H1 (cell line): ENCODE results near the gene SPEM3. TPM values are rescaled to one million over a fixed set of nuclear protein-coding genes. Genes with fewer than 3 reads are reported as not detected.

Source experiments
- CTCF ChIA-PET: fragments of 300-600 bp; sonication (Branson Sonifier 250); formaldehyde crosslinking; loops from one replicate; lab custom pipeline; 2021; ENCODE audit not compliant: partially characterized antibody; lab: Charles Lee
- POLR2A ChIA-PET: fragments of 300-600 bp; sonication (Branson Sonifier 250); formaldehyde crosslinking; loops from one replicate; lab custom pipeline; 2021; ENCODE audit warnings: inconsistent platforms; ENCODE audit not compliant: partially characterized antibody; lab: Charles Lee
- DNase-seq, 2 experiments: peaks; one replicate each; pipeline versions ENCODE4 v3.0.0 to v3.0.0-alpha.2; 2010 to 2022; ENCODE audit warnings: low spot score in 2 of 2, low read depth in 1 of 2, mixed read lengths in 1 of 2
- FAIRE-seq: peaks from 2 replicates; lab custom pipeline; 2011; peaks lifted over from hg19 to GRCh38; lab: Jason Lieb, UNC
- H2AFZ ChIP-seq: 2 replicates; pipeline ENCODE4 v1.8.1; 2012; ENCODE audit warnings: low read length, inconsistent platforms
- H2AK5ac ChIP-seq: 2 replicates; pipeline ENCODE4 v1.6.1; 2013; ENCODE audit warnings: low read depth, low read length
- H2BK120ac ChIP-seq: replicated peaks from 2 replicates; pipeline ENCODE3; 2013; ENCODE audit warnings: low read depth, low read length, inconsistent platforms
- H2BK12ac ChIP-seq: 2 replicates; pipeline ENCODE4 v1.6.1; 2013; ENCODE audit warnings: low read depth, low read length
- H2BK15ac ChIP-seq: 2 replicates; pipeline ENCODE4 v1.6.1; 2013; ENCODE audit warnings: low read length
- H2BK20ac ChIP-seq: 2 replicates; pipeline ENCODE4 v1.6.1; 2013; ENCODE audit warnings: low read length
- H2BK5ac ChIP-seq: 2 replicates; pipeline ENCODE4 v1.6.1; 2013; ENCODE audit warnings: low read depth, low read length
- H3K14ac ChIP-seq: 2 replicates; pipeline ENCODE4 v1.6.1; 2013; ENCODE audit warnings: inconsistent platforms; ENCODE audit not compliant: insufficient read length
- H3K18ac ChIP-seq: 2 replicates; pipeline ENCODE4 v1.6.1; 2013; ENCODE audit warnings: low read length; ENCODE audit errors: extremely low read depth
- H3K23ac ChIP-seq: 2 replicates; pipeline ENCODE4 v1.6.1; 2013; ENCODE audit warnings: inconsistent platforms; ENCODE audit not compliant: insufficient read length
- H3K23me2 ChIP-seq: 2 replicates; pipeline ENCODE4 v1.6.1; 2013; ENCODE audit warnings: low read depth, low read length
- H3K27ac ChIP-seq: 2 replicates; pipeline ENCODE4 v1.6.1; 2011; ENCODE audit warnings: low read depth, low read length, inconsistent platforms
- H3K27me3 ChIP-seq, 4 experiments: replicated peaks in 1 of 4; 1 replicate in 1 of 4; 2 replicates in 3 of 4; pipeline versions ENCODE4 v1.6.1 to v1.8.1; 2011 to 2013; ENCODE audit warnings: low read length in 3 of 4, mild to moderate bottlenecking in 3 of 4, inconsistent platforms in 2 of 4, mixed read lengths in 2 of 4, moderate library complexity in 1 of 4; ENCODE audit not compliant: control insufficient read depth in 3 of 4, insufficient read depth in 3 of 4; ENCODE audit errors: extremely low read depth in 1 of 4
- H3K36me3 ChIP-seq, 4 experiments: 2 replicates each; pipeline versions ENCODE4 v1.6.1 to v1.8.1; 2011 to 2013; ENCODE audit warnings: mild to moderate bottlenecking in 4 of 4, low read length in 3 of 4, moderate library complexity in 2 of 4, control low read depth in 1 of 4, inconsistent platforms in 1 of 4; ENCODE audit not compliant: insufficient read depth in 4 of 4, control insufficient read depth in 2 of 4
- H3K4ac ChIP-seq: replicated peaks from 2 replicates; pipeline ENCODE3; 2013; ENCODE audit warnings: low read length, low read depth, mixed read lengths, inconsistent platforms; ENCODE audit not compliant: insufficient read length
- H3K4me1 ChIP-seq, 4 experiments: replicated peaks in 1 of 4; 1 replicate in 1 of 4; 2 replicates in 3 of 4; pipeline versions ENCODE4 v1.6.1 to v1.8.1; 2011 to 2013; ENCODE audit warnings: low read length in 3 of 4, inconsistent platforms in 2 of 4, mixed read lengths in 1 of 4; ENCODE audit not compliant: insufficient read depth in 4 of 4, control insufficient read depth in 3 of 4
- H3K4me2 ChIP-seq, 2 experiments: 2 replicates each; pipeline versions ENCODE4 v1.6.1 to v1.8.1; 2011 to 2013; ENCODE audit warnings: low read depth in 2 of 2, low read length in 2 of 2, control low read depth in 1 of 2, inconsistent platforms in 1 of 2, mild to moderate bottlenecking in 1 of 2; ENCODE audit not compliant: insufficient read depth in 1 of 2
- H3K4me3 ChIP-seq, 4 experiments: fragments of 200-600, 300-600 bp in 1 of 4; sonication (generic), shearing (Covaris generic), sonication (Bioruptor Twin) in 1 of 4; 2 replicates each; pipeline versions ENCODE4 v1.5.1 to v1.8.1; 2011 to 2016; ENCODE audit warnings: low read length in 4 of 4, low read depth in 3 of 4, control low read depth in 2 of 4, inconsistent platforms in 2 of 4, mild to moderate bottlenecking in 2 of 4, mixed read lengths in 1 of 4, moderate library complexity in 1 of 4; ENCODE audit not compliant: insufficient read depth in 2 of 4; ENCODE audit errors: extremely low read depth in 1 of 4
- H3K56ac ChIP-seq: replicated peaks from 2 replicates; pipeline ENCODE3; 2013; ENCODE audit warnings: low read depth, mild to moderate bottlenecking, mixed read lengths, low read length, inconsistent platforms; ENCODE audit not compliant: insufficient read length
- H3K79me1 ChIP-seq: 2 replicates; pipeline ENCODE4 v1.6.1; 2013; ENCODE audit warnings: low read depth, low read length, control low read depth
- H3K79me2 ChIP-seq, 2 experiments: 2 replicates each; pipeline versions ENCODE4 v1.6.1 to v1.8.1; 2012 to 2013; ENCODE audit warnings: low read length in 2 of 2, mild to moderate bottlenecking in 2 of 2, inconsistent platforms in 1 of 2; ENCODE audit not compliant: insufficient read depth in 2 of 2, control insufficient read depth in 1 of 2
- H3K9ac ChIP-seq, 4 experiments: replicated peaks in 1 of 4; 1 replicate in 1 of 4; 2 replicates in 3 of 4; pipeline versions ENCODE4 v1.6.1 to v1.8.1; 2011 to 2013; ENCODE audit warnings: low read depth in 3 of 4, low read length in 3 of 4, control low read depth in 2 of 4, mild to moderate bottlenecking in 2 of 4, moderate library complexity in 2 of 4, inconsistent platforms in 1 of 4; ENCODE audit errors: extremely low read depth in 1 of 4
- H3K9me3 ChIP-seq, 2 experiments: 2 replicates each; pipeline versions ENCODE4 v1.6.1 to v1.8.1; 2012 to 2013; ENCODE audit warnings: mild to moderate bottlenecking in 2 of 2, moderate library complexity in 2 of 2, control low read depth in 1 of 2, inconsistent platforms in 1 of 2, low read depth in 1 of 2, low read length in 1 of 2, mixed read lengths in 1 of 2; ENCODE audit not compliant: insufficient read depth in 2 of 2
- H4K20me1 ChIP-seq, 2 experiments: replicated peaks in 1 of 2; 2 replicates each; pipeline versions ENCODE3 to v1.8.1; 2011 to 2013; ENCODE audit warnings: inconsistent platforms in 2 of 2, low read length in 2 of 2, mild to moderate bottlenecking in 1 of 2; ENCODE audit not compliant: insufficient read depth in 2 of 2, control insufficient read depth in 1 of 2
- H4K5ac ChIP-seq: 2 replicates; pipeline ENCODE4 v1.6.1; 2013; ENCODE audit warnings: low read length, low read depth, mixed read lengths, inconsistent platforms; ENCODE audit not compliant: insufficient read length
- H4K8ac ChIP-seq: 2 replicates; pipeline ENCODE4 v1.8.0; 2013; ENCODE audit warnings: mild to moderate bottlenecking, moderate library complexity, low read length, inconsistent platforms; ENCODE audit not compliant: insufficient read depth; ENCODE audit errors: extremely low read depth
- H4K91ac ChIP-seq: replicated peaks from 2 replicates; pipeline ENCODE3; 2013; ENCODE audit warnings: low read length, mixed read lengths, inconsistent platforms; ENCODE audit not compliant: insufficient read length
- EGR1 ChIP-seq: IDR thresholded peaks from 2 replicates; pipeline ENCODE4 v1.6.1; 2011; ENCODE audit warnings: low read depth, low read length, borderline replicate concordance
- SP2 ChIP-seq: IDR thresholded peaks from 2 replicates; pipeline ENCODE4 v1.6.1; 2012; ENCODE audit warnings: mild to moderate bottlenecking, low read length, inconsistent platforms
- SUZ12 ChIP-seq: fragments of 200-600 bp; sonication (generic); IDR thresholded peaks from 2 replicates; pipeline ENCODE4 v1.6.1; 2012; ENCODE audit warnings: mild to moderate bottlenecking, inconsistent platforms, low read length, moderate library complexity, mixed read lengths
- WGBS, 2 experiments: shearing (Covaris generic) in 1 of 2; methylation state at CpG; one replicate each; pipeline versions ENCODE4 v1.1.6 to v1.1.7; 2013 to 2015; ENCODE audit warnings: low lambda C conversion rate in 2 of 2, mixed read lengths in 2 of 2, inconsistent platforms in 1 of 2, low coverage in 1 of 2, missing lambda C conversion rate in 1 of 2; ENCODE audit not compliant: insufficient replicate concordance in 2 of 2, insufficient coverage in 1 of 2, insufficient read length in 1 of 2; ENCODE audit errors: extremely low coverage in 1 of 2, missing lambda C conversion rate in 1 of 2; 5-methylcytosine and 5-hydroxymethylcytosine counted together
- polyA plus RNA-seq, 7 experiments: library from polyadenylated mRNA; depleted of rRNA in 3 of 7; stranded (reverse) in 5 of 7; unstranded in 2 of 7; fragments of >200 nt in 5 of 7; fragments of 200-250 nt in 2 of 7; gene quantifications; 1 replicate in 5 of 7; 2 replicates in 1 of 7; 4 replicates in 1 of 7; pipeline versions ENCODE4 v1.2.1 to v1.2.3, GENCODE V29; 2011 to 2013; ENCODE audit warnings: missing spikeins in 2 of 7, mixed read lengths in 2 of 7
- total RNA-seq: library from RNA; stranded (reverse); fragmentation: NEBNext Ultra II Directional; extraction: Animal tissue kit (Norgen Biotek cat#: 25700); gene quantifications from 2 replicates; pipeline ENCODE4 v1.2.1, GENCODE V29; 2021

Gene SPEM3
- total and polyA plus RNA-seq, 2 of the 8 experiments (the other 6 are each of a cell fraction or from before 2014, with no cell fraction given): 0.02 TPM; not detected in 1

DNA sequence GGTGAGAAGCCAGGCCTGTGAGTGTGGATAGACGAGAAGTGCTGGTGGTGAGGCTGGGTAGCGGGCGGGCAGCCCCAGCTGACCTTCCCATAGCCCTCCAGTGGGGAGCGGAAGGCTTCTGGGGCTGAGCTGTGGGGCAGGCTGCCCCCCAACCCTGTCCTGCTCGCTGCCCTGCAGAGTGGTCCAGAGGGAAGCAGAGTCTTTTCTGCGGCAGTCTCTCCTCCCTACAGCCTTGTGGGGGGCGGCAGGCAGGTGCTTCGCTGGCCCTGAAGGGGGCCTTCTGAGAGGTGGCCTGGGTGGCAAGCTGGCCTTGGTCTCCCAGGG, 17.3 kb upstream of the SPEM3 start:
- no peak overlapping the region for H3K56ac ChIP-seq
- H3K79me1 ChIP-seq: 0 out of 2 replicates have a peak, but pooled peaks cover 2% of the 10 kb centered on the region
- no peak overlapping the region for H4K5ac ChIP-seq
- TF ChIP-seq EGR1 (no peak), SP2 (no peak), SUZ12 (no peak)
- H3K4me2 ChIP-seq: no peak overlapping the region
- FAIRE-seq (no peak), DNase-seq (no peak)
- H3K9ac ChIP-seq: no peak overlapping the region
- no peak overlapping the region for H2BK20ac ChIP-seq
- no peaks in the 10 kb centered on the region for H3K9me3 ChIP-seq
- H3K23me2 ChIP-seq: peaks cover 4% of the 10 kb centered on the region; the same call in 1 of the 2 replicates
- H3K27ac ChIP-seq: no peak overlapping the region
- ChIA-PET CTCF (interaction anchor here (1.0 to 1.6 kb wide), 4 partner anchors 11 to 75 kb away, joined by 3 to 4 read pairs (median 4); no protein-coding TSS in a partner anchor), POLR2A (interaction anchor here (1.0 to 1.6 kb wide), 6 partner anchors 9 to 75 kb away, joined by 3 to 4 read pairs (median 4); partner anchors contain the start of gene ACAP1)
- peaks cover 2 to 36% (median 22%) of the 10 kb centered on the region in 4 experiments; a peak in 6 of 8 replicates for H3K36me3 ChIP-seq
- no peak overlapping the region for H3K4me3 ChIP-seq
- no peaks in the 10 kb centered on the region for H3K27me3 ChIP-seq
- no peak overlapping the region for H3K18ac ChIP-seq
- no peak overlapping the region for H3K14ac ChIP-seq
- 93% methylated on average over 4 of the region's 8 CpGs; no CpG with 5 or more reads in 1 of the 2 experiments for WGBS, 2 experiments
- no peak overlapping the region for H4K8ac ChIP-seq
- no peak overlapping the region for H2BK5ac ChIP-seq
- H2BK15ac ChIP-seq: no peak overlapping the region
- no peak overlapping the region for H4K91ac ChIP-seq
- H3K4ac ChIP-seq: no peak overlapping the region
- H2BK12ac ChIP-seq: no peak overlapping the region
- H2BK120ac ChIP-seq: no peak overlapping the region
- peaks cover 2 to 20% of the 10 kb centered on the region in 2 experiments for H4K20me1 ChIP-seq
- H2AFZ ChIP-seq: no peak overlapping the region
- no peak overlapping the region for H3K23ac ChIP-seq
- peaks cover 0 to 5% of the 10 kb centered on the region in 2 experiments; a peak in 1 of 4 replicates for H3K79me2 ChIP-seq
- H3K4me1 ChIP-seq: peaks cover 0 to 14% (median 10%) of the 10 kb centered on the region in 4 experiments; a peak in 5 of 7 replicates
- no peak overlapping the region for H2AK5ac ChIP-seq
